Ascending aorta (tissue), 2 donors: Measurements from ENCODE around the gene FAM174C. TPM values are rescaled to one million over a fixed set of nuclear protein-coding genes. Genes with fewer than 3 reads are reported as not detected.
A peak's percentile ranks its signal among the peaks of the same experiment; 100 is the strongest.

Source experiments
- DNase-seq, 2 donors: peaks; one replicate each; pipeline ENCODE4 v3.0.0-alpha.2; 2019; ENCODE audit warnings: low spot score in 2 of 2
- H3K27ac ChIP-seq, 2 donors: fragments of 200-600 bp; sonication (generic); one replicate each; pipeline ENCODE4 v1.5.1; 2016 to 2017; ENCODE audit warnings: mild to moderate bottlenecking in 1 of 2
- H3K27me3 ChIP-seq: fragments of 200-600 bp; sonication (generic); one replicate; pipeline ENCODE4 v1.5.1; 2017
- H3K36me3 ChIP-seq, 2 donors: fragments of 200-600 bp; sonication (generic); one replicate each; pipeline ENCODE4 v1.5.1; 2016
- H3K4me1 ChIP-seq, 2 donors: fragments of 200-600 bp; sonication (generic); one replicate each; pipeline ENCODE4 v1.5.1; 2016 to 2017; ENCODE audit warnings: mild to moderate bottlenecking in 1 of 2
- H3K4me3 ChIP-seq, 2 donors: fragments of 200-600 bp; sonication (generic); one replicate each; pipeline ENCODE4 v1.5.1; 2016 to 2017; ENCODE audit warnings: mild to moderate bottlenecking in 1 of 2
- H3K9me3 ChIP-seq, 2 donors: fragments of 200-600 bp; sonication (generic); one replicate each; pipeline ENCODE4 v1.5.1; 2016
- intact Hi-C: fragments of 100-400 bp; cut with DNase I; formaldehyde crosslinking; loops from one replicate; pipeline ENCODE4 v1.15.1; 2023
- total RNA-seq: library from RNA; depleted of rRNA; stranded (reverse); fragments of >200 nt; gene quantifications from one replicate; pipeline ENCODE4 v1.1.0, GENCODE V29; 2016
- TF ChIP-seq, protein P1 (sequence below), 3 experiments: fragments of 200-600 bp in 2 of 3; fragments of 450-650 bp in 1 of 3; sonication (generic) in 2 of 3; IDR thresholded peaks; one replicate each; pipeline ENCODE4 v1.5.1; 2016 to 2019; ENCODE audit warnings: antibody characterized with exemption in 3 of 3, mild to moderate bottlenecking in 1 of 3, moderate library complexity in 1 of 3

Gene FAM174C
- total RNA-seq, 1 donor from 2014 or later = 156 TPM

DNA sequence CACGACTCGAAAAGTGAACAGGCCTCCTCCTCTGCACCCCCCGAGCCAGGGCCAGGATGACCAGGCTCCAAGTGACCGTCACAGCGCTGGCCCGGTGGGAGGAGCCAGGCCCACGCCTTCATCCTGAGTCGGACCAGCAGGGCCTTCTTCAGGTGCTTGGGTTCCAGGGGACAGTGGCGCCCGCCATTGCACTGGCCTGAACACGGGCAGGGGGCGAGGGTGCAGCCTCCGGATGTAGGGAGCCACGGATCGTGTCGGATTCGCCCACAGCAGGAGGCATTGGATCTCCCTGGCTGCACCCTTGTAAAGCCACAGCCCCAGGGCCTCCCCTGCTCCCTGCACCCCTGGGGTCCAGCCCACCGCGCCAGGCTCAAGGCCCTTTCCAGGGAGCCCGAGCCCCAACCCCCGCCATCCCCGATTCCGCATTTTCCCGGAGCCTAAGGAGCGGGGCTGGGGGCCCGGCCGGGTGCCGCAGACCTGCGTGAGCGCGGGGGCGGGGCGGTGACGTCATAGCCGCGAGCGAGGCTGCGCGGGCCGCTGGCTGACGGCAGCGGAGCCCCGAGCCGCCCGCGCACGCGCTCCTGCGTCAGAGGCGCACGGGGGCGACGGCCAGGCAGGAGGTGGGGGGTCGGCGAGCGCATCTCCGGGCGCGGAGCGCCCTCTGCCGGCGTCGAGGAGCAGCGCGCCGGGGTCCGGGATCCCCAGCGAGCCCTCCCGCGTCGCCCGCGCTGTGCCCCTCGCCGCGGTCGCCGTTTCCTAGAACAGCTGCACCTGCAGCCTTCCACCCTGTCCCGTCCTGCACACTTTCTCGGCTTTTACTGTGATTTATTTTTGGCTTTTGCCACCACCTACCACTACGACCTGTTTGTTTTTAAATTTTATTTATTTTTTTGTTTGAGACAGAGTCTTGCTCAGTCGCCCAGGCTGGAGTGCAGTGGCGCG, 35.3 kb upstream of the FAM174C start:
- no peaks in the 10 kb centered on the region for H3K36me3 ChIP-seq
- TF ChIP-seq, protein P1, sequence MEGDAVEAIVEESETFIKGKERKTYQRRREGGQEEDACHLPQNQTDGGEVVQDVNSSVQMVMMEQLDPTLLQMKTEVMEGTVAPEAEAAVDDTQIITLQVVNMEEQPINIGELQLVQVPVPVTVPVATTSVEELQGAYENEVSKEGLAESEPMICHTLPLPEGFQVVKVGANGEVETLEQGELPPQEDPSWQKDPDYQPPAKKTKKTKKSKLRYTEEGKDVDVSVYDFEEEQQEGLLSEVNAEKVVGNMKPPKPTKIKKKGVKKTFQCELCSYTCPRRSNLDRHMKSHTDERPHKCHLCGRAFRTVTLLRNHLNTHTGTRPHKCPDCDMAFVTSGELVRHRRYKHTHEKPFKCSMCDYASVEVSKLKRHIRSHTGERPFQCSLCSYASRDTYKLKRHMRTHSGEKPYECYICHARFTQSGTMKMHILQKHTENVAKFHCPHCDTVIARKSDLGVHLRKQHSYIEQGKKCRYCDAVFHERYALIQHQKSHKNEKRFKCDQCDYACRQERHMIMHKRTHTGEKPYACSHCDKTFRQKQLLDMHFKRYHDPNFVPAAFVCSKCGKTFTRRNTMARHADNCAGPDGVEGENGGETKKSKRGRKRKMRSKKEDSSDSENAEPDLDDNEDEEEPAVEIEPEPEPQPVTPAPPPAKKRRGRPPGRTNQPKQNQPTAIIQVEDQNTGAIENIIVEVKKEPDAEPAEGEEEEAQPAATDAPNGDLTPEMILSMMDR (IDR thresholded peaks at IDR 0.05) = peak; percentile 71 to 100 (median 85)
- intact Hi-C loops = loop anchor here (1.0 to 10.0 kb wide), 6 partner anchors 19 to 315 kb away; partner anchors contain the start of genes ARID3A, CNN2 and GPX4
- DNase-seq = peak in 1 of 2 donors; percentile 94
- no peaks in the 10 kb centered on the region for H3K27me3 ChIP-seq
- H3K9me3 ChIP-seq = no peaks in the 10 kb centered on the region
- H3K4me1 ChIP-seq = peaks cover 30 to 45% of the 10 kb centered on the region in 2 donors
- peak overlapping the region; percentile 32 to 72 for H3K4me3 ChIP-seq
- H3K27ac ChIP-seq = peak overlapping the region; percentile 85 to 92

DNA sequence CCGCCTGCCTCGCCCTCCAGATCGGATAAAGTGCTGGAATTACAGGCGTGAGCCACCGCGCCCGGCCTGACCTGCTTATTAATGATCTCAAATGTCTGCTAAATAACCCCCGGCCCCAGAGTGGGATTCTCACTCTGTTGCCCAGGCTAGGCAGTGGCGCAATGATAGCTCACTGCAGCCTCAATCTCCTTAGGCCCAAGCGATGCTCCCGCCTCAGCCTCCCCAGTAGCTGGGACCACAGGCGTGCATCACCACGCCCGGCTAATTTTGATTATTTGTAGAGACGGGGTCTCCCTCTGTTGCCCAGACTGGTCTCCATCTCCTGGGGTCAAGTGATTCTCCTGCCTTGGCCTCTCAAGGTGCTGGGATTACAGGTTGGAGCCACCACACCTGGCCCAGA, 34.4 kb upstream of the FAM174C start:
- no peak for DNase-seq
- Histone ChIP-seq H3K4me3 (peak overlapping the region; percentile 72 to 93), H3K4me1 (peaks cover 37 to 54% of the 10 kb centered on the region in 2 donors), H3K27ac (peak overlapping the region; percentile 85 to 92), H3K9me3 (no peaks in the 10 kb centered on the region), H3K27me3 (no peaks in the 10 kb centered on the region), H3K36me3 (no peaks in the 10 kb centered on the region)
- TF ChIP-seq, protein P1 (IDR thresholded peaks at IDR 0.05) = no peak
- intact Hi-C loops = loop anchor here (1.0 to 10.0 kb wide), 5 partner anchors 20 to 316 kb away; partner anchors contain the start of genes ARID3A, CNN2 and GPX4

DNA sequence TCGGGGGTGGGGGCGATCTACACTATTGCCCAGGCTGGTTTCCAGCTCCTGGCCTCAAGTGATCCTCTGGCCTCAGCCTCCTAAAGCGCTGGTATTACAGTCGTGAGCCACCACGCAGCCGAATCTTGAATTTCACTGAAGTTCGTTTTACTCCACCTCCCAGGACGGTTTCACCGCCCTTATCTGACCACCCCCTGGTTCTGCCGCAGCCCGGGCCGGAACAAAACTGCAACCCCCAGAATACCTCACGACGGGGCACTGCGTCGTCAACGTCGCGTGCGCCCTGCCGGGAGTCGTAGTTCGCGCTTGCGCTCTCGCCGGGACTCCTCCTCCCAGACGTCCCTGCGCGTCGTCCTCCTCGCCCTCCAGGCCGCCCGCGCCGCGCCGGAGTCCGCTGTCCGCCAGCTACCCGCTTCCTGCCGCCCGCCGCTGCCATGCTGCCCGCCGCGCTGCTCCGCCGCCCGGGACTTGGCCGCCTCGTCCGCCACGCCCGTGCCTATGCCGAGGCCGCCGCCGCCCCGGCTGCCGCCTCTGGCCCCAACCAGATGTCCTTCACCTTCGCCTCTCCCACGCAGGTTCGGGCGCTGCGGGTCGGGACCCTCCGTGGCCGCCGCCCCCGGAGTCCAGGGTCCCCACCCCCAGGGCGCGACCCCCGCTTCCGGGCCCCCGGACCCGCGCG, 33.8 kb upstream of the FAM174C start, which contains the start of gene ATP5F1D:
TSS of gene ATP5F1D (plus strand) at position 335 of the 679 bp plus-strand sequence. CDS start at position 435, 100 bp downstream.
- DNase-seq = peak in 1 of 2 donors; percentile 95
- Histone ChIP-seq H3K9me3 (no peaks in the 10 kb centered on the region), H3K27ac (peak within 1 kb of the TSS; percentile 85 to 92), H3K27me3 (no peaks in the 10 kb centered on the region), H3K4me1 (peaks cover 37 to 60% of the 10 kb centered on the region in 2 donors), H3K4me3 (peak within 1 kb of the TSS; percentile 72 to 93), H3K36me3 (no peaks in the 10 kb centered on the region)
- TF ChIP-seq, protein P1 (IDR thresholded peaks at IDR 0.05) = no peak
- intact Hi-C loops = loop anchor here (2.0 to 10.0 kb wide), 3 partner anchors 139 to 317 kb away; partner anchors contain the start of genes ARID3A, CNN2 and GPX4

DNA sequence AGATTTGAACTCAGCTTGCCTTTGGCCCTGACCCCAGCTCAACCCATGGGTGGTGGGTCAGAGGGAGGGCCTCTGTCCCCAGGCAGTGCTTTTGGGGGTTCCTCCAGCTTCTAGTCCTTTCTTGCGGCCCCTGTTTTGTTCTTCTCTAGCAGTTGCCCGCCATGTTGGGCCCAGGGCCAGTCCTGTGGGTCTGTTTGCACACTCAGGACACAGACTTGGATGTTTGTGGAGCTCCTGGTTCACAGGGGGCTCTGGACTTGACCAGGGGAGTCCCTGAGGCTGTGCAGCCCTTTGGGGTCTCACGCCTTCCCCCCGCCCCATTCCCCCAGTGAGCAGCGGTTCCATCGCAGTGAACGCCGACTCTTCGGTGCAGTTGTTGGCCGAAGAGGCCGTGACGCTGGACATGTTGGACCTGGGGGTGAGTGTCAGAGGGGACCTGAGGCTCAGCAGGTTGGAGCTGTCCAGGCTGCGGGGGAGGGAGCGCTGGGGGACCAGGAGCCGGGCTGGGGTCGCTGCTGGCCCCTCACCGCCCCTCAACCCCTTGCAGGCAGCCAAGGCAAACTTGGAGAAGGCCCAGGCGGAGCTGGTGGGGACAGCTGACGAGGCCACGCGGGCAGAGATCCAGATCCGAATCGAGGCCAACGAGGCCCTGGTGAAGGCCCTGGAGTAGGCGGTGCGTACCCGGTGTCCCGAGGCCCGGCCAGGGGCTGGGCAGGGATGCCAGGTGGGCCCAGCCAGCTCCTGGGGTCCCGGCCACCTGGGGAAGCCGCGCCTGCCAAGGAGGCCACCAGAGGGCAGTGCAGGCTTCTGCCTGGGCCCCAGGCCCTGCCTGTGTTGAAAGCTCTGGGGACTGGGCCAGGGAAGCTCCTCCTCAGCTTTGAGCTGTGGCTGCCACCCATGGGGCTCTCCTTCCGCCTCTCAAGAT, 31.3 kb upstream of the FAM174C start:
- intact Hi-C loops = loop anchor here (1.0 to 10.0 kb wide), 3 partner anchors 23 to 319 kb away; partner anchors contain the start of genes ARID3A and CNN2
- H3K27ac ChIP-seq = peak overlapping the region; percentile 85 to 92
- TF ChIP-seq, protein P1 (IDR thresholded peaks at IDR 0.05) = peak; percentile 90 to 99 (median 98)
- H3K36me3 ChIP-seq = no peaks in the 10 kb centered on the region
- H3K27me3 ChIP-seq = no peaks in the 10 kb centered on the region
- no peaks in the 10 kb centered on the region for H3K9me3 ChIP-seq
- peaks cover 39 to 67% of the 10 kb centered on the region in 2 donors for H3K4me1 ChIP-seq
- peak overlapping the region; percentile 14 to 49 for H3K4me3 ChIP-seq
- DNase-seq = peak in 1 of 2 donors; percentile 94
